SK-N-SH treated with all-trans-retinoic acid at 6 μM for 48 hours (cell line): ENCODE data around the gene SEMG1.

Experiments used
- ATAC-seq: fragments of 200-7000 bp; cut with Tn5 transposase; 3 replicates; pipeline ENCODE4 v1.9.1; 2020; ENCODE audit warnings: mild to moderate bottlenecking, moderate library complexity
- ARNTL ChIP-seq: fragments of 450-650 bp; formaldehyde crosslinking; IDR thresholded peaks from 2 replicates; pipeline ENCODE4 v1.5.0; 2020; ENCODE audit warnings: low read depth, mild to moderate bottlenecking, moderate library complexity, borderline replicate concordance
- BACH2 ChIP-seq: fragments of 250-450 bp; sonication (Bioruptor Pico); IDR thresholded peaks from 2 replicates; pipeline ENCODE4 v1.9.0; 2021; ENCODE audit warnings: mild to moderate bottlenecking, borderline replicate concordance
- CSDC2 ChIP-seq: fragments of 250-450 bp; sonication (Bioruptor Pico); IDR thresholded peaks from 2 replicates; pipeline ENCODE4 v1.5.0; 2020; ENCODE audit warnings: mild to moderate bottlenecking, moderate library complexity
- ESRRG ChIP-seq: fragments of 250-450 bp; sonication (Bioruptor Pico); IDR thresholded peaks from 2 replicates; pipeline ENCODE4 v1.6.1; 2021; ENCODE audit warnings: mild to moderate bottlenecking
- GLIS3 ChIP-seq: fragments of 250-450 bp; sonication (Bioruptor Pico); IDR thresholded peaks from 2 replicates; pipeline ENCODE4 v1.5.0; 2020; ENCODE audit warnings: mild to moderate bottlenecking, moderate library complexity
- PPARA ChIP-seq: fragments of 250-450 bp; sonication (Bioruptor Pico); IDR thresholded peaks from 2 replicates; pipeline ENCODE4 v1.5.0; 2020; ENCODE audit warnings: mild to moderate bottlenecking, borderline replicate concordance
- RARB ChIP-seq: fragments of 250-450 bp; sonication (Bioruptor Pico); IDR thresholded peaks from 2 replicates; pipeline ENCODE4 v1.8.0; 2021; ENCODE audit warnings: mild to moderate bottlenecking, moderate library complexity
- TCF4 ChIP-seq: fragments of 250-450 bp; sonication (Bioruptor Pico); IDR thresholded peaks from 2 replicates; pipeline ENCODE4 v1.8.0; 2021; ENCODE audit warnings: mild to moderate bottlenecking, moderate library complexity, borderline replicate concordance
- TOX ChIP-seq: fragments of 250-450 bp; sonication (Bioruptor Pico); IDR thresholded peaks from 2 replicates; pipeline ENCODE4 v1.8.0; 2021; ENCODE audit warnings: mild to moderate bottlenecking, moderate library complexity, borderline replicate concordance
- ZFP3 ChIP-seq: fragments of 250-450 bp; sonication (Bioruptor Pico); IDR thresholded peaks from 2 replicates; pipeline ENCODE4 v1.5.0; 2020; ENCODE audit warnings: mild to moderate bottlenecking, moderate library complexity
- TF ChIP-seq, protein P1 (sequence below): fragments of 250-450 bp; sonication (Bioruptor Pico); IDR thresholded peaks from 2 replicates; pipeline ENCODE4 v1.5.0; 2020; ENCODE audit warnings: mild to moderate bottlenecking, moderate library complexity

The SEMG1 gene

GRCh38 chr20:45257161-45257560 is 50.3 kb downstream of the SEMG1 start:
- no peak for ATAC-seq
- TF ChIP-seq CSDC2 (CRISPR knock-in tag) (no peak), ARNTL (CRISPR knock-in tag) (no peak), TOX (CRISPR knock-in tag) (no peak), BACH2 (CRISPR knock-in tag) (no peak)

DNA sequence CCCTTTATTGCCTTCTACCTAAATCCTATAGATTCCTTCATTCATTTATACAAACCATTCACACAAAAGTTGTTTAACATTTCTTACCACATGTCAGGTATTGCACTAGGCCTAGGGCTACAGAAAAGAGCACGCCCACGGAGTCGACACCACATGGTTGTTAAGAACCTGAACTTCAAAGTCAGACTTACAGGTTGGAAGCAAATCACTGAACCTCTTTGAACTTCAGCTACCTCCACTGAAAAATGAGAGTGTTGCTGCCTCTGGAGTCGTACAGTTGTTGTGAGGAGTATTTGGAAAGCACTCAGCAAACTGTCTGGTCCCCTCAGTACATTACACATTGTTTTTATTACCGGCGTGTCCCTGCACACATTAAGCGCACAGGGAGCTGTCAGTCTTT is 50.9 kb downstream of the SEMG1 start:
- no peak for ATAC-seq

DNA sequence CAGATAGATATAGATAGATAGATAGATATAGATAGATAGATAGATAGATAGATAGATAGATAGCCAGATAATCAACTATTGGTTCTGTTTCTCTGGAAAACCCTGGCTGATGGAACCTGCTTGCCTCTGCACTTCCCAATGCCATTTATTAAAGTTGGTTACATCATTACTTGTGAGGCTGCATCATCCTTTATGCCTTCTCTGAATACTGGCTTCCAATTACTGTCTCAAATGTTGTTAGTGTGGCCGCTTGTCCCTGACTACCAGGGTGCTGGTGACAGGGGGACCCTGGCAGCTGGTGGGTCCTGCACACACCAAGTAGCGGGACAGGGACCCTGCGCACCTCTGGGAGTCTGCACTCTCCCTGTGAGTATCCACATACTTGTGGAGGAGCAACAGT is 51.4 kb downstream of the SEMG1 start:
- no peak for ATAC-seq

More for the DNA sequence above, 50.9 kb downstream of the SEMG1 start:
- TF ChIP-seq CSDC2 (CRISPR knock-in tag) (no peak), TOX (CRISPR knock-in tag) (no peak), ARNTL (CRISPR knock-in tag) (no peak), GLIS3 (no peak), ESRRG (CRISPR knock-in tag) (no peak), ZFP3 (CRISPR knock-in tag) (no peak)

DNA sequence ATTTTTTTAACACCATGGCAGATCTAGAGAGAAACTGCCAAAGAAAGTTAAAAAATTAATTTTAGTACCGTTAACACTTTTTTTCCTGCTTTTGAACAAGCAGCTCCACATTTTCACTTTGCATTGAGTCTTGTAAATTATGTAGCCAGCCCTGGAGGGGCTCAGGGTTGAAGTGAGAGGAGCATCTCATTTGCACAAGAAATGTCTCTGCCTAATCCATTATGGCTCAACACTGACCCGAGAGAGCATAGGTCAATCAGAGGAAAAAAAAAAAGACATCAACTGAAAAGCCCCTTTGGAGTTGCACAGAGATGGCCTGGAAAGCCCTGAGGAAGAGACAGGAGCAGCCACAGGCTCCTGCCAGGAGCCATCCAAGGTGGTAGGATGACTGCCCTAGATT is 51.8 kb downstream of the SEMG1 start:
- TF ChIP-seq PPARA = no peak
- TF ChIP-seq RARB (CRISPR knock-in tag) = no peak
- TF ChIP-seq, all 23 proteins: peak for 0
- no peak for ATAC-seq

More for the DNA sequence above, 51.4 kb downstream of the SEMG1 start:
- no peak for TF ChIP-seq TCF4 (CRISPR knock-in tag)
- no peak for TF ChIP-seq ARNTL (CRISPR knock-in tag)
- TF ChIP-seq TOX (CRISPR knock-in tag) = no peak
- TF ChIP-seq, protein P1, sequence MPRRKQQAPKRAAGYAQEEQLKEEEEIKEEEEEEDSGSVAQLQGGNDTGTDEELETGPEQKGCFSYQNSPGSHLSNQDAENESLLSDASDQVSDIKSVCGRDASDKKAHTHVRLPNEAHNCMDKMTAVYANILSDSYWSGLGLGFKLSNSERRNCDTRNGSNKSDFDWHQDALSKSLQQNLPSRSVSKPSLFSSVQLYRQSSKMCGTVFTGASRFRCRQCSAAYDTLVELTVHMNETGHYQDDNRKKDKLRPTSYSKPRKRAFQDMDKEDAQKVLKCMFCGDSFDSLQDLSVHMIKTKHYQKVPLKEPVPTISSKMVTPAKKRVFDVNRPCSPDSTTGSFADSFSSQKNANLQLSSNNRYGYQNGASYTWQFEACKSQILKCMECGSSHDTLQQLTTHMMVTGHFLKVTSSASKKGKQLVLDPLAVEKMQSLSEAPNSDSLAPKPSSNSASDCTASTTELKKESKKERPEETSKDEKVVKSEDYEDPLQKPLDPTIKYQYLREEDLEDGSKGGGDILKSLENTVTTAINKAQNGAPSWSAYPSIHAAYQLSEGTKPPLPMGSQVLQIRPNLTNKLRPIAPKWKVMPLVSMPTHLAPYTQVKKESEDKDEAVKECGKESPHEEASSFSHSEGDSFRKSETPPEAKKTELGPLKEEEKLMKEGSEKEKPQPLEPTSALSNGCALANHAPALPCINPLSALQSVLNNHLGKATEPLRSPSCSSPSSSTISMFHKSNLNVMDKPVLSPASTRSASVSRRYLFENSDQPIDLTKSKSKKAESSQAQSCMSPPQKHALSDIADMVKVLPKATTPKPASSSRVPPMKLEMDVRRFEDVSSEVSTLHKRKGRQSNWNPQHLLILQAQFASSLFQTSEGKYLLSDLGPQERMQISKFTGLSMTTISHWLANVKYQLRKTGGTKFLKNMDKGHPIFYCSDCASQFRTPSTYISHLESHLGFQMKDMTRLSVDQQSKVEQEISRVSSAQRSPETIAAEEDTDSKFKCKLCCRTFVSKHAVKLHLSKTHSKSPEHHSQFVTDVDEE = no peak
